GM12878 (cell line): ENCODE data around the gene RAD51. TPM values are rescaled to one million over a fixed set of nuclear protein-coding genes. Genes with fewer than 3 reads are reported as not detected.

Experiments used
- ATAC-seq: fragments of 200-7000 bp; cut with Tn5 transposase; 3 replicates; pipeline ENCODE4 v1.9.1; 2020; ENCODE audit warnings: mild to moderate bottlenecking, moderate library complexity
- Bru-seq: library from RNA; stranded (reverse); fragments of 400-500 nt; gene quantifications from one replicate; lab custom pipeline; 2021; lab: Mats Ljungman, UMichigan
- BruChase-seq, 2 experiments: library from RNA; stranded (reverse); fragments of 400-500 nt; gene quantifications; one replicate each; lab custom pipeline; 2021; lab: Mats Ljungman, UMichigan
- BruUV-seq: library from RNA; stranded (reverse); fragments of 400-500 nt; replicated peaks from 2 replicates; lab custom pipeline; 2021; lab: Mats Ljungman, UMichigan
- CTCF ChIA-PET: fragments of 300-600 bp; sonication (Branson Sonifier 250); formaldehyde crosslinking; extraction: SDS; loops from one replicate; lab custom pipeline; 2021; ENCODE audit warnings: inconsistent platforms; lab: Yijun Ruan, JAX
- POLR2A ChIA-PET: fragments of 350-600 bp; formaldehyde crosslinking; extraction: SDS; loops from one replicate; lab custom pipeline; 2021; ENCODE audit warnings: inconsistent platforms; lab: Charles Lee
- RAD21 ChIA-PET: fragments of 300-600 bp; sonication (Branson Sonifier 250); formaldehyde crosslinking; loops from one replicate; lab custom pipeline; 2023; ENCODE audit warnings: antibody characterized with exemption; ENCODE audit not compliant: unreplicated experiment; lab: Charles Lee
- SMC1A ChIA-PET: fragments of 300-600 bp; sonication (Branson Sonifier 250); formaldehyde crosslinking; loops from one replicate; lab custom pipeline; 2023; ENCODE audit not compliant: unreplicated experiment, uncharacterized antibody; lab: Charles Lee
- DNase-seq: peaks from one replicate; pipeline ENCODE4 v3.0.0-alpha.2; 2011; ENCODE audit warnings: low read depth, low spot score
- FAIRE-seq: peaks from 3 replicates; lab custom pipeline; 2011; peaks lifted over from hg19 to GRCh38; lab: Jason Lieb, UNC
- H2AFZ ChIP-seq: 2 replicates; pipeline ENCODE4 v1.6.0; 2011; ENCODE audit warnings: low read depth, low read length, control low read depth; ENCODE audit not compliant: control insufficient read depth
- H3K27ac ChIP-seq: 2 replicates; pipeline ENCODE4 v1.5.1; 2011; ENCODE audit warnings: control low read depth; ENCODE audit not compliant: control insufficient read depth, insufficient read depth
- H3K27me3 ChIP-seq, 2 experiments: replicated peaks in 1 of 2; 2 replicates each; pipeline versions ENCODE4 v1.6.0 to v1.6.1; 2011; ENCODE audit warnings: low read length in 1 of 2; ENCODE audit not compliant: control insufficient read depth in 2 of 2, insufficient read depth in 2 of 2
- H3K36me3 ChIP-seq, 2 experiments: 2 replicates each; pipeline ENCODE4 v1.5.1; 2011; ENCODE audit warnings: low read length in 1 of 2; ENCODE audit not compliant: control insufficient read depth in 2 of 2, insufficient read depth in 2 of 2
- H3K4me1 ChIP-seq: 2 replicates; pipeline ENCODE4 v1.6.1; 2011; ENCODE audit warnings: mild to moderate bottlenecking, low read length, moderate library complexity, mixed read lengths; ENCODE audit not compliant: control insufficient read depth, insufficient read depth
- H3K4me2 ChIP-seq: 2 replicates; pipeline ENCODE4 v1.6.0; 2011; ENCODE audit warnings: control low read depth; ENCODE audit not compliant: control insufficient read depth, insufficient read depth
- H3K4me3 ChIP-seq: fragments of 200-600 bp; sonication (generic); 2 replicates; pipeline ENCODE4 v1.5.1; 2016
- H3K79me2 ChIP-seq: 2 replicates; pipeline ENCODE4 v1.6.0; 2011; ENCODE audit warnings: low read length; ENCODE audit not compliant: control insufficient read depth, insufficient read depth
- H3K9ac ChIP-seq: 2 replicates; pipeline ENCODE4 v1.8.0; 2011; ENCODE audit warnings: low read length, control low read depth, mixed read lengths; ENCODE audit not compliant: control insufficient read depth, insufficient read depth
- H3K9me3 ChIP-seq: replicated peaks from 3 replicates; pipeline ENCODE4 v1.5.1; 2011; ENCODE audit warnings: mild to moderate bottlenecking, low read length; ENCODE audit not compliant: control insufficient read depth, insufficient read depth
- H4K20me1 ChIP-seq: 2 replicates; pipeline ENCODE4 v1.6.0; 2011; ENCODE audit not compliant: control insufficient read depth, insufficient read depth
- BACH1 ChIP-seq: fragments of 450-650 bp; IDR thresholded peaks from 2 replicates; pipeline ENCODE4 v1.6.1; 2017; ENCODE audit warnings: mild to moderate bottlenecking, borderline replicate concordance
- EED ChIP-seq: sonication (generic); IDR thresholded peaks from 2 replicates; pipeline ENCODE4 v1.6.1; 2016; ENCODE audit warnings: antibody characterized with exemption, low read depth
- FOS ChIP-seq: IDR thresholded peaks from 3 replicates; pipeline ENCODE4 v1.6.1; 2011; ENCODE audit warnings: borderline replicate concordance; ENCODE audit not compliant: insufficient read length; ENCODE audit errors: extremely low read depth
- GATAD2B ChIP-seq: fragments of 450-650 bp; conservative IDR thresholded peaks from 2 replicates; pipeline ENCODE4 v1.6.1; 2017; ENCODE audit warnings: low read depth, mild to moderate bottlenecking, moderate library complexity
- IKZF1 ChIP-seq: fragments of 450-650 bp; conservative IDR thresholded peaks from 2 replicates; pipeline ENCODE4 v1.6.1; 2017; ENCODE audit warnings: antibody characterized with exemption, mild to moderate bottlenecking
- NFXL1 ChIP-seq: fragments of 450-650 bp; IDR thresholded peaks from 2 replicates; pipeline ENCODE4 v1.6.1; 2017; ENCODE audit warnings: antibody characterized with exemption, mild to moderate bottlenecking, borderline replicate concordance
- NR2F1 ChIP-seq: fragments of 450-650 bp; conservative IDR thresholded peaks from 2 replicates; pipeline ENCODE4 v1.6.1; 2017; ENCODE audit warnings: mild to moderate bottlenecking
- PAX8 ChIP-seq: fragments of 450-650 bp; IDR thresholded peaks from 2 replicates; pipeline ENCODE4 v1.6.1; 2017; ENCODE audit warnings: mild to moderate bottlenecking, moderate library complexity
- RAD51 ChIP-seq: fragments of 450-650 bp; IDR thresholded peaks from 2 replicates; pipeline ENCODE4 v1.6.1; 2016; ENCODE audit warnings: moderate library complexity, mild to moderate bottlenecking, inconsistent platforms
- RCOR1 ChIP-seq: conservative IDR thresholded peaks from 2 replicates; pipeline ENCODE4 v1.6.1; 2012; ENCODE audit warnings: low read depth, low read length, improper control_type of control experiment
- SMAD1 ChIP-seq: fragments of 450-650 bp; IDR thresholded peaks from 2 replicates; pipeline ENCODE4 v1.6.1; 2018; ENCODE audit warnings: mild to moderate bottlenecking, low read depth; ENCODE audit not compliant: partially characterized antibody
- SREBF1 ChIP-seq: IDR thresholded peaks from 2 replicates; pipeline ENCODE4 v1.6.1; 2012; ENCODE audit warnings: mild to moderate bottlenecking, low read length
- TCF3 ChIP-seq: IDR thresholded peaks from 2 replicates; pipeline ENCODE4 v1.6.1; 2012; ENCODE audit warnings: low read depth, mild to moderate bottlenecking, low read length, borderline replicate concordance; ENCODE audit not compliant: insufficient read depth
- ZNF687 ChIP-seq: fragments of 450-650 bp; IDR thresholded peaks from 2 replicates; pipeline ENCODE4 v1.6.1; 2017; ENCODE audit warnings: mild to moderate bottlenecking, moderate library complexity
- WGBS: methylation state at CpG from one replicate; pipeline ENCODE4 v1.1.6; 2016; ENCODE audit warnings: low lambda C conversion rate; ENCODE audit not compliant: insufficient replicate concordance, insufficient coverage; ENCODE audit errors: missing lambda C conversion rate; 5-methylcytosine and 5-hydroxymethylcytosine counted together
- in situ Hi-C: fragments of 300-500 bp; cut with MboI; formaldehyde crosslinking; loops from 9 replicates; pipeline ENCODE4 v1.14.3; 2018; ENCODE audit warnings: mixed read lengths
- intact Hi-C: fragments of 100-400 bp; cut with micrococcal nuclease; formaldehyde crosslinking; loops from one replicate; pipeline ENCODE4 v1.14.2; 2022; ENCODE audit not compliant: unreplicated experiment
- long read RNA-seq, 2 experiments: library from polyadenylated mRNA; unstranded; transcript quantifications; one replicate each; pipeline ENCODE4 v2.0.0, GENCODE V29; 2019 to 2020
- polyA minus RNA-seq, 3 experiments: library from RNA; depleted of rRNA, polyadenylated mRNA; stranded (reverse); fragments of >200 nt; gene quantifications; 2 replicates each; pipeline ENCODE4 v1.2.3, GENCODE V29; 2011
- polyA plus RNA-seq, 11 experiments: library from polyadenylated mRNA; depleted of rRNA in 4 of 11; unstranded in 6 of 11; stranded (reverse) in 5 of 11; fragments of >200 nt; fragmentation: Nextera tagmentation in 4 of 11; fragmentation: Illumina TruSeq in 1 of 11; extraction: Ambion mirVana in 4 of 11; extraction: Trizol in 1 of 11; gene quantifications; 1 replicate in 1 of 11; 2 replicates in 10 of 11; pipeline versions ENCODE4 v1.2.1 to v1.2.3, GENCODE V29; 2011 to 2016; ENCODE audit warnings: inconsistent platforms in 2 of 11, missing spikeins in 2 of 11, low read depth in 1 of 11
- total RNA-seq, 4 experiments: library from RNA; depleted of rRNA in 3 of 4; stranded (reverse); fragments of >200 nt in 3 of 4; fragmentation: Illumina TruSeq in 1 of 4; extraction: Trizol in 1 of 4; gene quantifications; 2 replicates each; pipeline versions ENCODE4 v1.2.1 to v1.2.3, GENCODE V29; 2013 to 2021

RAD51 gene
- total RNA-seq (2013; cell fraction: nucleolus; rRNA removed), result 9.2 and 10.9 TPM in 2 replicates
- total RNA-seq (2014; rRNA removed) (23.7 and 24.2 TPM in 2 replicates), total RNA-seq (2014; rRNA removed; fragmentation: Illumina TruSeq; extraction: Trizol) (18.7 and 19.2 TPM in 2 replicates), total RNA-seq (2021) (36.3 and 36.8 TPM in 2 replicates), polyA plus RNA-seq (2011; rRNA removed) (27.9 and 29.0 TPM in 2 replicates), polyA plus RNA-seq (2014; fragmentation: Illumina TruSeq; extraction: Trizol) (33.6 and 38.7 TPM in 2 replicates), polyA plus RNA-seq (2014; fragmentation: Nextera tagmentation; extraction: Ambion mirVana) (10 to 100 TPM; 13.1 to 23.6 TPM), polyA plus RNA-seq (2014; rRNA removed) (31.1 and 33.2 TPM in 2 replicates), polyA plus RNA-seq (2016; fragmentation: Nextera tagmentation; extraction: Ambion mirVana) (10 to 100 TPM; 53.9 to 55.0 TPM), polyA minus RNA-seq (2011; rRNA and poly(A)+ RNA removed) (30.1 and 32.3 TPM in 2 replicates), Bru-seq, nascent RNA (percentile 65 among the genes with signal in this experiment), BruChase-seq, experiment 1, labeled RNA remaining after a 6-hour chase (percentile 70 among the genes with signal in this experiment), BruChase-seq, experiment 2, labeled RNA remaining after a 2-hour chase (percentile 81 among the genes with signal in this experiment)
- 9.8 TPM for polyA plus RNA-seq (2011; ENCODE audit: low read depth)
- polyA plus RNA-seq (2011; cell fraction: cytosol; rRNA removed), result 28.7 and 32.6 TPM in 2 replicates
- 23.6 and 28.1 TPM in 2 replicates for polyA plus RNA-seq (2011; cell fraction: nucleus; rRNA removed)
- polyA plus RNA-seq (2012), result 18.0 and 20.4 TPM in 2 replicates
- polyA minus RNA-seq (2011; cell fraction: cytosol; rRNA and poly(A)+ RNA removed), result 8.5 and 8.6 TPM in 2 replicates
- 10.8 and 13.7 TPM in 2 replicates for polyA minus RNA-seq (2011; cell fraction: nucleus; rRNA and poly(A)+ RNA removed)
- long read RNA-seq, experiment 1, transcript RAD51-201 (10 exons, 2,449 nt), result major isoform, 53 of 64 reads
- long read RNA-seq, experiment 1, partial matches to known transcripts, result 1 of 64 reads
- long read RNA-seq, experiment 1, other reads (novel, unspliced or antisense), result 9 of 64 reads
- long read RNA-seq, experiment 2, transcript RAD51-203 (9 exons, 1,611 nt), result minor isoform, 7 of 161 reads
- long read RNA-seq, experiment 2, transcript RAD51-201 (10 exons, 2,449 nt), result major isoform, 117 of 161 reads
- long read RNA-seq, experiment 2, partial matches to known transcripts, result 8 of 161 reads
- long read RNA-seq, experiment 2, other reads (novel, unspliced or antisense), result 26 of 161 reads

GRCh38 chr15:40694688-40695468 is at the start of gene RAD51:
Gene RAD51 (plus strand): TSS chr15:40695174. CDS start chr15:40698759, 3,585 bp downstream.
- no peaks in the 10 kb centered on the region for H3K27me3 ChIP-seq
- ChIA-PET RAD21 (interaction anchor here (0.6 to 2.0 kb wide), 17 partner anchors 8 to 254 kb away, joined by 3 to 11 read pairs (median 6); partner anchors contain the start of genes BAHD1, CCDC32 and RPUSD2), SMC1A (interaction anchor here (0.5 to 2.5 kb wide), 29 partner anchors 8 to 297 kb away, joined by 3 to 14 read pairs (median 4); partner anchors contain the start of genes C15orf62, DNAJC17, GCHFR and VPS18), CTCF (interaction anchor here (0.7 to 3.1 kb wide), 21 partner anchors 8 to 200 kb away, joined by 3 to 20 read pairs (median 4); partner anchors contain the start of genes C15orf62 and VPS18), POLR2A (interaction anchor here (0.6 to 2.2 kb wide), 20 partner anchors 15 to 354 kb away, joined by 3 to 14 read pairs (median 4); partner anchors contain the start of genes C15orf62, CCDC32, DNAJC17 and RPUSD2)
- peak within 1 kb of the TSS; percentile 88 for H2AFZ ChIP-seq
- no TSS peak for BruUV-seq
- ATAC-seq (peak; percentile 95), FAIRE-seq (peak; percentile 47), DNase-seq (peak; percentile 84)
- H3K9me3 ChIP-seq, result no peaks in the 10 kb centered on the region
- no peaks in the 10 kb centered on the region for H4K20me1 ChIP-seq
- H3K4me3 ChIP-seq, result peak within 1 kb of the TSS; percentile 96
- in situ Hi-C loops (loop anchor here (5.0 kb wide), 1 partner anchor 57 kb away; no protein-coding TSS in a partner anchor), intact Hi-C loops (loop anchor here (1.0 to 5.0 kb wide), 3 partner anchors 60 to 197 kb away; partner anchors contain the start of genes KNL1, RMDN3 and VPS18)
- peaks cover 0 to 5% of the 10 kb centered on the region in 2 experiments; a peak in 3 of 4 replicates for H3K36me3 ChIP-seq
- peak within 1 kb of the TSS; percentile 65 for H3K4me2 ChIP-seq
- under 1% methylated on average over 81 of the region's 81 CpGs for WGBS
- peaks cover 26% of the 10 kb centered on the region for H3K79me2 ChIP-seq
- peaks cover 2% of the 10 kb centered on the region for H3K4me1 ChIP-seq
- H3K9ac ChIP-seq, result peak within 1 kb of the TSS; percentile 85
- H3K27ac ChIP-seq, result peak within 1 kb of the TSS; percentile 86
- TF ChIP-seq BACH1, result peak; percentile 3; the same call in 1 of the 2 replicates
- TF ChIP-seq RAD51, result no peak
- peak; percentile 46; the same call in 1 of the 2 replicates for TF ChIP-seq EED
- no peak for TF ChIP-seq ZNF687
- TF ChIP-seq NFXL1, result no peak
- 0 out of 2 replicates have a peak, but pooled peaks have one; percentile 63 for TF ChIP-seq RCOR1
- TF ChIP-seq IKZF1, result no peak; the same call in none of the 2 replicates
- 0 out of 2 replicates have a peak, but pooled peaks have one; percentile 32 for TF ChIP-seq NR2F1
- TF ChIP-seq GATAD2B, result peak; percentile 55; the same call in 1 of the 2 replicates
- no peak for TF ChIP-seq PAX8
- no peak for TF ChIP-seq FOS
- no peak; the same call in 1 of the 2 replicates for TF ChIP-seq SREBF1
- TF ChIP-seq TCF3, result peak; percentile 83; the same call in 1 of the 2 replicates
- peak; percentile 27 for TF ChIP-seq SMAD1
